Measurements from ENCODE around the gene RPS16.

GRCh38 chr19:39399668-39400050, 36.1 kb downstream of the RPS16 start:
- no peak for TF ChIP-seq CTCF (IDR thresholded peaks at IDR 0.05; ENCODE audit: control extremely low read depth in 1 of 3, insufficient read depth in 1 of 3, low read depth in 1 of 3, low read length in 3 of 3)
- no peak for TF ChIP-seq MAFK (IDR thresholded peaks at IDR 0.05; ENCODE audit: low read depth, low read length)
- TF ChIP-seq TBP (IDR thresholded peaks at IDR 0.05; ENCODE audit: low read depth, low read length), result no peak

Measured in H1 (cell line).